B cell (primary cell): ENCODE results near the gene RFK. TPM values are rescaled to one million over a fixed set of nuclear protein-coding genes. Genes with fewer than 3 reads are reported as not detected.

ENCODE experiments used
- ATAC-seq: fragments of 200-7000 bp; cut with Tn5 transposase; one replicate; pipeline ENCODE4 v1.10.0; 2021; ENCODE audit warnings: low read depth, mild to moderate bottlenecking, moderate number of reproducible peaks, moderate library complexity
- CTCF ChIA-PET: fragments of 350-600 bp; sonication (Branson Sonifier 250); formaldehyde crosslinking; loops from one replicate; lab custom pipeline; 2021; ENCODE audit warnings: antibody characterized with exemption, inconsistent platforms; lab: Charles Lee
- POLR2A ChIA-PET: fragments of 350-600 bp; sonication (Branson Sonifier 250); formaldehyde crosslinking; loops from one replicate; lab custom pipeline; 2021; ENCODE audit warnings: antibody characterized with exemption; lab: Charles Lee
- DNase-seq: peaks from one replicate; pipeline ENCODE4 v3.0.0; 2013
- H2AFZ ChIP-seq: 2 replicates; pipeline ENCODE4 v1.6.1; 2012; ENCODE audit warnings: mild to moderate bottlenecking, low read depth, low read length; ENCODE audit not compliant: insufficient read depth, poor library complexity, severe bottlenecking
- H3K27ac ChIP-seq, 2 donors: 1 replicate in 1 of 2; 2 replicates in 1 of 2; pipeline ENCODE4 v1.5.1; 2012 to 2013; ENCODE audit warnings: low read length in 2 of 2, mild to moderate bottlenecking in 2 of 2, moderate library complexity in 1 of 2
- H3K27me3 ChIP-seq, 4 experiments: fragments of 200-600 bp in 1 of 4; sonication (generic) in 1 of 4; replicated peaks in 1 of 4; 1 replicate in 2 of 4; 2 replicates in 2 of 4; pipeline versions ENCODE4 v1.6.1 to v1.7.0; 2013 to 2016; ENCODE audit warnings: low read length in 3 of 4, mild to moderate bottlenecking in 2 of 4, mixed read lengths in 1 of 4, moderate library complexity in 1 of 4; ENCODE audit not compliant: insufficient read depth in 4 of 4, control insufficient read depth in 3 of 4; ENCODE audit errors: control extremely low read depth in 1 of 4
- H3K36me3 ChIP-seq, 2 experiments: replicated peaks in 1 of 2; 1 replicate in 1 of 2; 2 replicates in 1 of 2; pipeline versions ENCODE4 v1.6.1 to v1.7.1; 2013; ENCODE audit warnings: low read length in 1 of 2; ENCODE audit not compliant: insufficient read depth in 2 of 2, control insufficient read depth in 1 of 2; ENCODE audit errors: control extremely low read depth in 1 of 2, extremely low read depth in 1 of 2
- H3K4me1 ChIP-seq, 2 donors: fragments of 200-600 bp in 1 of 2; sonication (generic) in 1 of 2; 1 replicate in 1 of 2; 2 replicates in 1 of 2; pipeline versions ENCODE4 v1.5.1 to v1.6.1; 2013 to 2017; ENCODE audit warnings: low read length in 2 of 2; ENCODE audit not compliant: control insufficient read depth in 2 of 2, insufficient read depth in 2 of 2
- H3K4me2 ChIP-seq: replicated peaks from 2 replicates; pipeline ENCODE3; 2012; ENCODE audit warnings: mild to moderate bottlenecking, low read depth, low read length; ENCODE audit not compliant: poor library complexity, severe bottlenecking
- H3K4me3 ChIP-seq, 5 experiments: fragments of 200-600 bp in 1 of 5; sonication (generic) in 1 of 5; 1 replicate in 3 of 5; 2 replicates in 2 of 5; pipeline versions ENCODE4 v1.5.1 to v1.7.0; 2011 to 2016; ENCODE audit warnings: low read length in 4 of 5, mild to moderate bottlenecking in 4 of 5, low read depth in 2 of 5, control low read depth in 1 of 5, moderate library complexity in 1 of 5; ENCODE audit not compliant: insufficient read depth in 1 of 5; ENCODE audit errors: control extremely low read depth in 1 of 5, extremely low read depth in 1 of 5
- H3K79me2 ChIP-seq: fragments of 200-600 bp; sonication (generic); one replicate; pipeline ENCODE4 v1.6.0; 2016; ENCODE audit warnings: low read length; ENCODE audit not compliant: control insufficient read depth, insufficient read depth
- H3K9ac ChIP-seq: fragments of 200-600 bp; sonication (generic); 2 replicates; pipeline ENCODE4 v1.6.1; 2017; ENCODE audit warnings: mild to moderate bottlenecking, low read length, moderate library complexity
- H3K9me3 ChIP-seq, 3 donors: one replicate each; pipeline versions ENCODE4 v1.6.1 to v1.7.1; 2013; ENCODE audit warnings: low read length in 2 of 3; ENCODE audit not compliant: control insufficient read depth in 2 of 3, insufficient read depth in 1 of 3; ENCODE audit errors: control extremely low read depth in 1 of 3
- H4K20me1 ChIP-seq: 2 replicates; pipeline ENCODE4 v1.6.0; 2012; ENCODE audit warnings: mild to moderate bottlenecking, low read length; ENCODE audit not compliant: insufficient read depth, control insufficient read depth, poor library complexity, severe bottlenecking
- H3K27ac Mint-ChIP-seq: one replicate; pipeline ENCODE4 v1.8.0; 2021; ENCODE audit warnings: mixed read lengths
- H3K27me3 Mint-ChIP-seq: one replicate; pipeline ENCODE4 v1.8.0; 2021; ENCODE audit warnings: mixed read lengths
- H3K4me1 Mint-ChIP-seq: one replicate; pipeline ENCODE4 v1.8.0; 2021; ENCODE audit warnings: mixed read lengths
- H3K4me3 Mint-ChIP-seq: one replicate; pipeline ENCODE4 v1.8.0; 2021; ENCODE audit warnings: mixed read lengths
- H3K9me3 Mint-ChIP-seq: one replicate; pipeline ENCODE4 v1.8.0; 2022; ENCODE audit warnings: mixed read lengths; ENCODE audit not compliant: insufficient read depth
- EZH2 ChIP-seq: IDR thresholded peaks from 2 replicates; pipeline ENCODE4 v1.6.1; 2012; ENCODE audit warnings: borderline replicate concordance, low read depth, mild to moderate bottlenecking, moderate library complexity, low read length; ENCODE audit not compliant: insufficient read depth, poor library complexity, severe bottlenecking
- WGBS: methylation state at CpG from one replicate; pipeline ENCODE4 v1.1.5; 2013; ENCODE audit warnings: missing lambda C conversion rate; ENCODE audit not compliant: insufficient coverage; 5-methylcytosine and 5-hydroxymethylcytosine counted together
- intact Hi-C: fragments of 100-400 bp; cut with micrococcal nuclease; formaldehyde crosslinking; loops from one replicate; pipeline ENCODE4 v1.10.0; 2022
- polyA plus RNA-seq: library from polyadenylated mRNA; depleted of rRNA; stranded (reverse); fragments of >200 nt; gene quantifications from 2 replicates; pipeline ENCODE4 v1.2.3, GENCODE V29; 2012
- total RNA-seq, 2 donors: library from RNA; stranded (reverse); fragments of 120-200 nt in 1 of 2; gene quantifications; 1 replicate in 1 of 2; 2 replicates in 1 of 2; pipeline versions ENCODE4 v1.2.3 to v1.2.4, GENCODE V29; 2013 to 2022
- TF ChIP-seq, protein P1 (sequence below): fragments of 200-600 bp; IDR thresholded peaks from one replicate; pipeline ENCODE4 v1.8.0; 2022; ENCODE audit warnings: antibody characterized with exemption, mild to moderate bottlenecking

The RFK gene
- total and polyA plus RNA-seq, 2 donors (not counting 1 experiment from before 2014, with no cell fraction given), result 3.4 to 9.0 TPM

DNA sequence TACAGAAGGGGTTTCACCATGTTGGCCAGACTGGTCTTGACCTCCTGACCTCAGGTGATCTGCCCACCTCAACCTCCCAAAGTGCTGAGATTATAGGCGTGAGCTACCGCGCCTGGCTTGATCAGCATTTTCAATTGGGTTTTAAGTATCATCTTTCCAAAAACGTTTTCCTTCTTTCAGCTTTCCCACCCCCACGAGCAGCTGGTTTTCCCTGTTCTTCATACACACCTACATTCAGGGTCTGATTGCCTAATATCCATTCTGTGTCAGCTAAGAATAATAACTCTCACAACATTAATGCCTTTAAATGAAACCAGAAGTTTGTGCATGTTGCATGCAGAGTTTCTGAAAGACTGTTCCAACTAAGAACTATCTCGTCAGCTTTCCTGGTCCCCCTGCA, 38.3 kb downstream of the RFK start:
- Histone ChIP-seq H3K4me1 (no peaks in the 10 kb centered on the region), H2AFZ (no peak overlapping the region), H3K79me2 (no peaks in the 10 kb centered on the region), H3K4me2 (no peak overlapping the region), H3K9ac (no peak overlapping the region), H3K27ac (no peak overlapping the region), H3K27me3 (peaks cover 0 to 3% (median 0%) of the 10 kb centered on the region in 4 experiments), H3K4me3 (no peak overlapping the region), H4K20me1 (no peaks in the 10 kb centered on the region), H3K36me3 (no peaks in the 10 kb centered on the region), H3K9me3 (no peaks in the 10 kb centered on the region)
- Mint-ChIP-seq H3K9me3 (no peaks in the 10 kb centered on the region), H3K4me3 (no peak overlapping the region), H3K27ac (no peak overlapping the region), H3K4me1 (no peaks in the 10 kb centered on the region), H3K27me3 (peaks cover 13% of the 10 kb centered on the region)
- intact Hi-C loops, result no loop called here
- CTCF ChIA-PET, result no interaction called here
- ATAC-seq, result no peak
- POLR2A ChIA-PET, result no interaction called here
- 94% methylated on average over 5 of the region's 6 CpGs for WGBS
- DNase-seq, result no peak
- TF ChIP-seq, protein P1, sequence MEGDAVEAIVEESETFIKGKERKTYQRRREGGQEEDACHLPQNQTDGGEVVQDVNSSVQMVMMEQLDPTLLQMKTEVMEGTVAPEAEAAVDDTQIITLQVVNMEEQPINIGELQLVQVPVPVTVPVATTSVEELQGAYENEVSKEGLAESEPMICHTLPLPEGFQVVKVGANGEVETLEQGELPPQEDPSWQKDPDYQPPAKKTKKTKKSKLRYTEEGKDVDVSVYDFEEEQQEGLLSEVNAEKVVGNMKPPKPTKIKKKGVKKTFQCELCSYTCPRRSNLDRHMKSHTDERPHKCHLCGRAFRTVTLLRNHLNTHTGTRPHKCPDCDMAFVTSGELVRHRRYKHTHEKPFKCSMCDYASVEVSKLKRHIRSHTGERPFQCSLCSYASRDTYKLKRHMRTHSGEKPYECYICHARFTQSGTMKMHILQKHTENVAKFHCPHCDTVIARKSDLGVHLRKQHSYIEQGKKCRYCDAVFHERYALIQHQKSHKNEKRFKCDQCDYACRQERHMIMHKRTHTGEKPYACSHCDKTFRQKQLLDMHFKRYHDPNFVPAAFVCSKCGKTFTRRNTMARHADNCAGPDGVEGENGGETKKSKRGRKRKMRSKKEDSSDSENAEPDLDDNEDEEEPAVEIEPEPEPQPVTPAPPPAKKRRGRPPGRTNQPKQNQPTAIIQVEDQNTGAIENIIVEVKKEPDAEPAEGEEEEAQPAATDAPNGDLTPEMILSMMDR, result no peak
- no peak for TF ChIP-seq EZH2

DNA sequence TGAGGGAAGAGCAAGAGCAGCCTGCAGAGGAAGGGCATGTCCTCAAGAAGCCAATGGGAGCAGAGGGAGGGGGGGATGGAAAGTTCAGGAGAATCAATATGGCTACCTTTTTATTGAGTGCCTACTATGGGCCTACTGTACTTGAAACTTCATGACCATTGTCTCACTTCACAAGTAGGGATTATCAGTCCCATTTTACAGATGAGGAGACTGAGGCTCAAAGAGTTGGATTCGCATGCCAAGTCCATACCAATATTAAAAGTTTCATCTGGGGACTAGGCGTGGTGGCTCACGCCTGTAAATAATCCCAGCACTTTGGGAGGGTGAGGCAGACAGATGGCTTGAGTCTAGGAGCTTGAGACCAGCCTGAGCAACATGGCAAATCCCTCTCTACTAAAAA, 40.0 kb downstream of the RFK start:
- ChIA-PET POLR2A (no interaction called here), CTCF (no interaction called here)
- Histone ChIP-seq H3K4me1 (no peaks in the 10 kb centered on the region), H4K20me1 (no peaks in the 10 kb centered on the region), H3K36me3 (no peaks in the 10 kb centered on the region), H3K9me3 (no peaks in the 10 kb centered on the region), H3K27me3 (peaks cover 0 to 3% (median 0%) of the 10 kb centered on the region in 4 experiments), H3K4me3 (no peak overlapping the region), H3K4me2 (no peak overlapping the region), H3K27ac (no peak overlapping the region), H3K9ac (no peak overlapping the region), H3K79me2 (no peaks in the 10 kb centered on the region), H2AFZ (no peak overlapping the region)
- H3K4me1 Mint-ChIP-seq, result no peaks in the 10 kb centered on the region
- H3K27ac Mint-ChIP-seq, result no peak overlapping the region
- intact Hi-C loops, result no loop called here
- H3K27me3 Mint-ChIP-seq, result peaks cover 17% of the 10 kb centered on the region
- no peaks in the 10 kb centered on the region for H3K9me3 Mint-ChIP-seq
- ATAC-seq (no peak), DNase-seq (no peak)
- TF ChIP-seq, protein P1, result no peak
- no peak for TF ChIP-seq EZH2
- WGBS, result no CpG with 5 or more reads among the region's 3 CpGs
- H3K4me3 Mint-ChIP-seq, result no peak overlapping the region
